ENCODE data around the gene FAM131C. TPM values are rescaled to one million over a fixed set of nuclear protein-coding genes. Genes with fewer than 3 reads are reported as not detected.

The FAM131C gene
- total RNA-seq, 1 experiment from 2014 or later = 0.11 TPM

- Histone ChIP-seq H3K9me3 (replicated peaks) (no peaks in the 10 kb centered on the region), H3K4me3 (no peak overlapping the region), H3K36me3 (no peaks in the 10 kb centered on the region), H3K27ac (no peak overlapping the region), H3K4me1 (replicated peaks) (peaks cover 23% of the 10 kb centered on the region), H3K27me3 (replicated peaks) (no peaks in the 10 kb centered on the region)
- DNase-seq (ENCODE audit: low read depth in 1 of 2, low spot score in 2 of 2) = no peak
These were observed 58.7 kb downstream of the FAM131C start for GRCh38 chr1:16014509-16015482.

DNA sequence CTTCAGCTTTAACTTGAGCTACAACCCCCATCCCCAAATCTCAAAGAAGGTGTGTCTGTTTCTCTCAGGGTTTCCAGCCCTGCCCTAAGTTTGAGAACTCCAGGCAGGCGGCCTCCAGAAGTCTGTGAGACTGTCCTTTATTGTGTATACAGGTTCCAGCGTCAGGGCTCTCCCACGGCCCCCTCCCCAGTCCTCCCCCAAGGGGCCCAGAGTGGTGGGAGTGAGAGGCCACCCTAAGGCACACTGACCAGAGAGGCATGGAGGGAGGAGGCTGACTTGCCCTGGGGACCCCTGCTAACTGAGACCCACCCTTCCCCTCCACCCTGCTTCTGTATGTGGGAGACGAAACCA lies 59.6 kb downstream of the FAM131C start:
- no peaks in the 10 kb centered on the region for H3K9me3 ChIP-seq (replicated peaks)
- H3K36me3 ChIP-seq = no peaks in the 10 kb centered on the region
- peaks cover 18% of the 10 kb centered on the region for H3K4me1 ChIP-seq (replicated peaks)
- DNase-seq (ENCODE audit: low read depth in 1 of 2, low spot score in 2 of 2) = no peak
- no peaks in the 10 kb centered on the region for H3K27me3 ChIP-seq (replicated peaks)
- no peak overlapping the region for H3K4me3 ChIP-seq
- no peak overlapping the region for H3K27ac ChIP-seq

DNA sequence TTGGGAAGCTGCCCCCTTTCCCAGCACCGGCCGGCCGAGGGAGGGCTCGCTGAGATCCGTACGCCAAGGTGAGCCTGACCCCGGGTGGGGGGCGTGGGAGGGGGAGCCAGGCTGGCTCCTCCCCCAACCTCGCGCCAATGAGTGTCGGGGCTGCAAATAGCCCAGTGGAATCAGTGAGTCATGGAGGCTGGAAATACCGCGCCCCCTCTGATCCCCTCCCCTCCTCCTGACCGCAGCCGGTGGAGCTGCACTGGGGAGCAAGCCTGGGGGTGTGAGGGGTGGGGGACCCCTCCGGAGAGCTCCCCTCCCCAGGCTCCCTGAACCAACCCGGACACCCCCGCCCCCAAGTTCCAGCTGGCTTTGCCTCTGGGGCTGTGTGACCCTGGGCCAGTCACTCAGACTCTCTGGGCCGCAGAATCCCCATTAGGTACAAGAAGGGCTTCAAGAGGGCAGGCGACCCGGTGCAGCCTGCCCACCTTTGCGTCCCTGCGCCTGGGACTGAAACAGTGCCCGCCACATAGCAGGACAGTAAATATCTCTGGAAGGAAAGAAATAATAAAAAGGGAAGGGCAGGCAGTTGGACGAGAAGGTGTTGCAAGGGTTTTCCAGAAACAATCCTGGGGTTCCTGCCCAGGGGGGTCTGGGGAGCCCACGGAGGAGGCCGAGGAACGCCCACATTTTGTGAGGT lies 60.1 kb downstream of the FAM131C start:
- peak overlapping the region; percentile 31 for H3K4me3 ChIP-seq
- no peaks in the 10 kb centered on the region for H3K9me3 ChIP-seq (replicated peaks)
- peak; percentile 45 to 75 for DNase-seq (ENCODE audit: low read depth in 1 of 2, low spot score in 2 of 2)
- no peaks in the 10 kb centered on the region for H3K27me3 ChIP-seq (replicated peaks)
- no peaks in the 10 kb centered on the region for H3K36me3 ChIP-seq
- H3K4me1 ChIP-seq (replicated peaks) = peaks cover 18% of the 10 kb centered on the region
- peak overlapping the region; percentile 54 for H3K27ac ChIP-seq

GRCh38 chr1:16012590-16013219 lies 60.7 kb downstream of the FAM131C start:
- Histone ChIP-seq H3K4me3 (peak overlapping the region; percentile 31), H3K27me3 (replicated peaks) (no peaks in the 10 kb centered on the region), H3K36me3 (no peaks in the 10 kb centered on the region), H3K4me1 (replicated peaks) (peaks cover 24% of the 10 kb centered on the region), H3K9me3 (replicated peaks) (no peaks in the 10 kb centered on the region), H3K27ac (peak overlapping the region; percentile 54)
- peak; percentile 52 to 72 for DNase-seq (ENCODE audit: low read depth in 1 of 2, low spot score in 2 of 2)

GRCh38 chr1:16011936-16012589 lies 61.4 kb downstream of the FAM131C start:
- Histone ChIP-seq H3K4me3 (no peak overlapping the region), H3K36me3 (no peaks in the 10 kb centered on the region), H3K27ac (no peak overlapping the region), H3K4me1 (replicated peaks) (peaks cover 24% of the 10 kb centered on the region), H3K27me3 (replicated peaks) (no peaks in the 10 kb centered on the region), H3K9me3 (replicated peaks) (no peaks in the 10 kb centered on the region)
- no peak for DNase-seq (ENCODE audit: low read depth in 1 of 2, low spot score in 2 of 2)

DNA sequence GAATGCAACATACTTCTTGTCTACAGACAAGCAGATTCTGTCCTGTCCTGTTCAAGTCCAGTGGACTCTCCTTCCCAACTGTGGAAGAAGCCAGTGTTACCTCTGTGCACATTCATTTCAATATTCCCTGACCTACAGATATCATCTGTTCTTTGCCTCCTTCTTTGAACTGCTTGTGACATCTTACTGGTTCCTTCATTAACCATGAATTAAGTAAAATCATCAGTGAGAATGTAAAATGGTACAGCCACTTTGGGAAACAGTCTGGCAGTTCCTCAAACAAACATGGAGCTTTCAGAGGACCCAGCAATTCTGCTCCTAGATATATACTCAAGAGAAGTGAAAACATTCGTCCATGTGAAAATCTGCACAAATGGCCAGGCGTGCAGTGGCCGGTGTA lies 62.6 kb downstream of the FAM131C start:
- no peak for DNase-seq (ENCODE audit: low read depth in 1 of 2, low spot score in 2 of 2)
- H3K27ac ChIP-seq = no peak overlapping the region
- H3K27me3 ChIP-seq (replicated peaks) = no peaks in the 10 kb centered on the region
- H3K4me3 ChIP-seq = no peak overlapping the region
- no peaks in the 10 kb centered on the region for H3K36me3 ChIP-seq
- peaks cover 24% of the 10 kb centered on the region for H3K4me1 ChIP-seq (replicated peaks)
- no peaks in the 10 kb centered on the region for H3K9me3 ChIP-seq (replicated peaks)

DNA sequence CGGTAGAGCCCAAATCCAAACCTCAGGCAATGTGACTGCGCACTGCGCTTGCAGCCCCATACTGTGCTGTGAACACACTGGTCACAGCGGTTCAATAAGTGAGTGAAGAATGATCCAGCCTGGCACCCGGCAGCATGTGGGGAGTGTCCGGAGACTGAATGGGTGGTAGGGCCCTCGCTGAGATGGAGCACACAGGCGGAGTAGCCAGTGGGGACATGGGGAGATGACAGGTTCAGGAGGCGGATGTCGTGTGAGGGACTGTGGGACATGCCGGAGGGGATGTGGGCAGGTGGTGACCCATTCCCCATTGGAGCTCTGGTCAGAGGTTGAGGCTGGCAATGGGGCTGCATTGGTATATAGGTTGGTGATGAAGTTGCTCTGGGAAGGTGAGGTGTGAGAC lies 63.8 kb downstream of the FAM131C start:
- H3K27me3 ChIP-seq (replicated peaks) = no peaks in the 10 kb centered on the region
- no peaks in the 10 kb centered on the region for H3K36me3 ChIP-seq
- DNase-seq (ENCODE audit: low read depth in 1 of 2, low spot score in 2 of 2) = no peak
- H3K4me1 ChIP-seq (replicated peaks) = peaks cover 24% of the 10 kb centered on the region
- H3K9me3 ChIP-seq (replicated peaks) = no peaks in the 10 kb centered on the region
- H3K4me3 ChIP-seq = no peak overlapping the region
- H3K27ac ChIP-seq = no peak overlapping the region

- H3K27ac ChIP-seq = no peak overlapping the region
- H3K9me3 ChIP-seq (replicated peaks) = no peaks in the 10 kb centered on the region
- peaks cover 24% of the 10 kb centered on the region for H3K4me1 ChIP-seq (replicated peaks)
- H3K36me3 ChIP-seq = no peaks in the 10 kb centered on the region
- H3K4me3 ChIP-seq = no peak overlapping the region
- DNase-seq (ENCODE audit: low read depth in 1 of 2, low spot score in 2 of 2) = peak; percentile 73 to 85
- no peaks in the 10 kb centered on the region for H3K27me3 ChIP-seq (replicated peaks)
These were observed 64.4 kb downstream of the FAM131C start for GRCh38 chr1:16009030-16009460.

Other genes starting within 250 kb of the FAM131C start
- gene SPEN, start 225.9 kb downstream of the FAM131C start, total RNA-seq (2014; rRNA removed; shearing (Covaris generic)) = 5.0 and 17.5 TPM in 2 replicates
- 26.6 and 33.6 TPM in 2 replicates for gene ZBTB17, start 97.5 kb downstream of the FAM131C start, total RNA-seq (2014; rRNA removed; shearing (Covaris generic))
- not detected in 2 replicates for gene SRARP, start 69.4 kb downstream of the FAM131C start, total RNA-seq (2014; rRNA removed; shearing (Covaris generic))
- gene HSPB7, start 55.6 kb downstream of the FAM131C start, total RNA-seq (2014; rRNA removed; shearing (Covaris generic)) = not detected in 2 replicates
- gene CLCNKA, start 51.6 kb downstream of the FAM131C start, total RNA-seq (2014; rRNA removed; shearing (Covaris generic)) = not detected in 2 replicates
- gene CLCNKB, start 29.9 kb downstream of the FAM131C start, total RNA-seq (2014; rRNA removed; shearing (Covaris generic)) = not detected in 2 replicates
- gene EPHA2, start 82.4 kb upstream of the FAM131C start, total RNA-seq (2014; rRNA removed; shearing (Covaris generic)) = 44.0 and 51.0 TPM in 2 replicates
- 3.8 and 10.7 TPM in 2 replicates for gene ARHGEF19, start 139.0 kb upstream of the FAM131C start, total RNA-seq (2014; rRNA removed; shearing (Covaris generic))
- gene CPLANE2, start 163.5 kb upstream of the FAM131C start, total RNA-seq (2014; rRNA removed; shearing (Covaris generic)) = 2.2 and 14.8 TPM in 2 replicates